Activated CD8-positive, alpha-beta memory T cell treated with anti-CD3 and anti-CD28 coated beads, Interleukin-2, amount 50 U/mL, for 1 hour (primary cell): Measurements from ENCODE around the gene CNIH1.
"Not testable (repeated sequence)": the region's sequence is repeated elsewhere in the genome, so short reads cannot be mapped to it uniquely, and the experiment has no call there.

Source experiments
- DNase-seq: peaks from one replicate; pipeline ENCODE4 v3.0.0-alpha.2; 2020; ENCODE audit errors: extremely low read depth

CNIH1 gene

GRCh38 chr14:54383835-54384234 lies 57.3 kb downstream of the CNIH1 start:
- no peak for DNase-seq

- DNase-seq, result no peak
Observed at GRCh38 chr14:54381821-54382220, 59.4 kb downstream of the CNIH1 start.

- DNase-seq, result not testable (repeated sequence)
Observed at GRCh38 chr14:54380558-54380957, 60.6 kb downstream of the CNIH1 start.

GRCh38 chr14:54378893-54379292 lies 62.3 kb downstream of the CNIH1 start:
- DNase-seq, result not testable (repeated sequence)

- DNase-seq, result no peak
Observed at GRCh38 chr14:54377501-54377900, 63.7 kb downstream of the CNIH1 start.

GRCh38 chr14:54374117-54374884 lies 66.9 kb downstream of the CNIH1 start:
- DNase-seq, result no peak
